Lung microvascular endothelial cell (primary cell): ENCODE data around the gene LIPC. TPM values are rescaled to one million over a fixed set of nuclear protein-coding genes. Genes with fewer than 3 reads are reported as not detected.
A peak's percentile ranks its signal among the peaks of the same experiment; 100 is the strongest.

Experiments
- DNase-seq, 2 donors: peaks; one replicate each; pipeline versions ENCODE4 v3.0.0 to v3.0.0-alpha.2; 2010; ENCODE audit warnings: low read depth in 2 of 2
- total RNA-seq: library from RNA; depleted of rRNA; stranded (reverse); fragments of >200 nt; gene quantifications from 2 replicates; pipeline ENCODE4 v1.2.1, GENCODE V29; 2014

The LIPC gene
- total RNA-seq, 1 donor from 2014 or later = not detected

- DNase-seq = no peak
Observed at GRCh38 chr15:58436552-58436951, 4.8 kb downstream of the LIPC start.

GRCh38 chr15:58437531-58438105, 5.8 kb downstream of the LIPC start:
- DNase-seq = no peak

- DNase-seq = no peak
Observed at GRCh38 chr15:58438111-58438510, 6.3 kb downstream of the LIPC start.

- peak; percentile 69 to 94 for DNase-seq
Observed at GRCh38 chr15:58438956-58439355, 7.2 kb downstream of the LIPC start.

GRCh38 chr15:58440158-58440910, 8.5 kb downstream of the LIPC start:
- DNase-seq = peak; percentile 77 to 94

GRCh38 chr15:58440922-58441321, 9.1 kb downstream of the LIPC start:
- DNase-seq = no peak

- peak; percentile 49 to 65 for DNase-seq
Observed at GRCh38 chr15:58441376-58442070, 9.7 kb downstream of the LIPC start.

- no peak for DNase-seq
Observed at GRCh38 chr15:58442122-58442521, 10.3 kb downstream of the LIPC start.

GRCh38 chr15:58443308-58443707, 11.5 kb downstream of the LIPC start:
- DNase-seq = no peak

GRCh38 chr15:58444056-58444455, 12.3 kb downstream of the LIPC start:
- DNase-seq = no peak

- DNase-seq = peak; percentile 50 to 69
Observed at GRCh38 chr15:58444658-58445332, 13.0 kb downstream of the LIPC start.

- no peak for DNase-seq
Observed at GRCh38 chr15:58445865-58446264, 14.1 kb downstream of the LIPC start.

- DNase-seq = no peak
Observed at GRCh38 chr15:58446521-58446920, 14.7 kb downstream of the LIPC start.

- DNase-seq = peak in 1 of 2 donors; percentile 75
Observed at GRCh38 chr15:58447271-58448010, 15.7 kb downstream of the LIPC start.

- no peak for DNase-seq
Observed at GRCh38 chr15:58448331-58448730, 16.5 kb downstream of the LIPC start.

GRCh38 chr15:58448906-58449305, 17.1 kb downstream of the LIPC start:
- DNase-seq = no peak

- no peak for DNase-seq
Observed at GRCh38 chr15:58451826-58452225, 20.0 kb downstream of the LIPC start.

GRCh38 chr15:58452775-58453174, 21.0 kb downstream of the LIPC start:
- DNase-seq = no peak

GRCh38 chr15:58453931-58454793, 22.4 kb downstream of the LIPC start:
- DNase-seq = no peak

- peak; percentile 44 to 83 for DNase-seq
Observed at GRCh38 chr15:58454950-58455401, 23.2 kb downstream of the LIPC start.
